GM12864 (cell line): ENCODE results near the gene CTDSP1.

ENCODE experiments used
- DNase-seq: peaks from one replicate; pipeline ENCODE4 v3.0.0-alpha.2; 2011; ENCODE audit warnings: low read depth
- H3K4me3 ChIP-seq: 2 replicates; pipeline ENCODE4 v1.5.1; 2011; ENCODE audit warnings: mild to moderate bottlenecking, low read depth, low read length, control low read depth
- CTCF ChIP-seq: IDR thresholded peaks from 2 replicates; pipeline ENCODE4 v1.5.1; 2011; ENCODE audit warnings: low read depth, mild to moderate bottlenecking, moderate library complexity, low read length, control low read depth, inconsistent platforms; ENCODE audit errors: missing control alignments

Gene CTDSP1

GRCh38 chr2:218444692-218445357 lies 45.2 kb downstream of the CTDSP1 start:
- no peak overlapping the region for H3K4me3 ChIP-seq
- no peak for TF ChIP-seq CTCF
- DNase-seq: no peak

- no peak overlapping the region for H3K4me3 ChIP-seq
- no peak for TF ChIP-seq CTCF
- DNase-seq: no peak
These were observed 45.9 kb downstream of the CTDSP1 start for GRCh38 chr2:218445602-218446001.

- no peak overlapping the region for H3K4me3 ChIP-seq
- no peak for TF ChIP-seq CTCF
- no peak for DNase-seq
These were observed 46.9 kb downstream of the CTDSP1 start for GRCh38 chr2:218446547-218446946.

- no peak for DNase-seq
- H3K4me3 ChIP-seq: no peak overlapping the region
- no peak for TF ChIP-seq CTCF
These were observed 47.4 kb downstream of the CTDSP1 start for GRCh38 chr2:218447072-218447471.

GRCh38 chr2:218448934-218449333 lies 49.3 kb downstream of the CTDSP1 start:
- DNase-seq: no peak
- H3K4me3 ChIP-seq: no peak overlapping the region
- no peak for TF ChIP-seq CTCF

GRCh38 chr2:218452079-218452478 lies 52.4 kb downstream of the CTDSP1 start:
- DNase-seq: no peak
- no peak for TF ChIP-seq CTCF

More at GRCh38 chr2:218452079-218452478, 52.4 kb downstream of the CTDSP1 start:
- no peak overlapping the region for H3K4me3 ChIP-seq
